BJ (cell line): ENCODE measurements around the gene LCT. TPM values are rescaled to one million over a fixed set of nuclear protein-coding genes. Genes with fewer than 3 reads are reported as not detected.

Experiments
- CTCF ChIA-PET: fragments of 350-600 bp; formaldehyde crosslinking; extraction: SDS; loops from one replicate; lab custom pipeline; 2021; ENCODE audit warnings: antibody characterized with exemption, inconsistent platforms; lab: Yijun Ruan, JAX
- POLR2A ChIA-PET: fragments of 300-600 bp; sonication (Branson Sonifier 250); formaldehyde crosslinking; extraction: SDS; loops from one replicate; lab custom pipeline; 2021; ENCODE audit warnings: antibody characterized with exemption; lab: Charles Lee
- DNase-seq: peaks from one replicate; pipeline ENCODE4 v3.0.0-alpha.2; 2011; ENCODE audit warnings: low read depth
- H3K27me3 ChIP-seq: 2 replicates; pipeline ENCODE4 v1.6.0; 2011; ENCODE audit warnings: low read length; ENCODE audit not compliant: control insufficient read depth, insufficient read depth
- H3K36me3 ChIP-seq: 2 replicates; pipeline ENCODE4 v1.5.1; 2011; ENCODE audit warnings: low read length; ENCODE audit not compliant: control insufficient read depth, insufficient read depth
- H3K4me3 ChIP-seq: 2 replicates; pipeline ENCODE4 v1.5.1; 2011; ENCODE audit warnings: low read depth, mild to moderate bottlenecking, control low read depth, low read length
- polyA plus RNA-seq: library from polyadenylated mRNA; depleted of rRNA; stranded (reverse); fragments of >200 nt; gene quantifications from 2 replicates; pipeline ENCODE4 v1.2.3, GENCODE V29; 2011
- TF ChIP-seq, protein P1 (sequence below): IDR thresholded peaks from 2 replicates; pipeline ENCODE4 v1.5.1; 2011; ENCODE audit warnings: low read depth, mild to moderate bottlenecking, control low read depth, inconsistent platforms, low read length, moderate library complexity; ENCODE audit not compliant: insufficient read depth

LCT gene
- polyA plus RNA-seq, 1 experiment, result not detected

DNA sequence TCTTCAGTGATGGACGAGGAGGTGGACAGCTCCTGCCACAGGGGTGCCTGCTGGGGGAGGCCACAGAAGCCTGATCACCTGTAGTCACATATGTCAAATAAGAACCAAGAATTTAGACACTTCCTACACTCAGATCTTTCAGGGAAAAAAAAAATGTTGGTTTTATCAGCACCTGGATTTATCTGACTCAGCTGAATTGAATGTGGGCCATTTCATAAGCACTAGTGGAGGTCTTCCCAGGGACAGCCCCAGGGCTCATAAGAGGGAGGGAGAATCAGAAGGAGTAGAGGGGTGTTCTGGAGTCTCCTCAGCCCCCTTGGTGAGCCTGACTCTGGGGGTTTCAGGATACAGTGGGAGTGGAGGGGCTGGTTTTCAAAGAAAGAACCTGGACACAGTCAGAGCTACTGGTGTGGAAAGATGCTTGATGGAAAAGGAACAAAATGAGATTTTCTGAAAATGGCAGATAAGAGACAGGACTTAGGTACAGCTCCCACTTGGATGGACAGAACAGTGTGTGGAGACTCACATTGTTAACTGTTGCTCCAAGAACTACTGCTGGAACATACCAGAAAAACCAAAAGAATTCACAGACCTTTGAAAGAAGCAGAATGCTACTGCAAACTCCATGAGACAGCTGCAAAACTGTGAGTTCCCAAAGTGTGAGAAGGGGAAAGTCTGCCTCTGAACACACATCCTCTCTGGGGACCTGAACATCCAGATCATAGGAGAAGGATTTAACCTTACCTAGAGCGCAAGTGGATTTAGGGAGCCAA lies 45.4 kb downstream of the LCT start:
- no peak for DNase-seq
- CTCF ChIA-PET, result interaction anchor here (0.6 to 0.7 kb wide), 2 partner anchors 46 to 593 kb away, joined by 3 to 4 read pairs; no protein-coding TSS in a partner anchor
- no peak overlapping the region for H3K4me3 ChIP-seq
- no peaks in the 10 kb centered on the region for H3K27me3 ChIP-seq
- TF ChIP-seq, protein P1, sequence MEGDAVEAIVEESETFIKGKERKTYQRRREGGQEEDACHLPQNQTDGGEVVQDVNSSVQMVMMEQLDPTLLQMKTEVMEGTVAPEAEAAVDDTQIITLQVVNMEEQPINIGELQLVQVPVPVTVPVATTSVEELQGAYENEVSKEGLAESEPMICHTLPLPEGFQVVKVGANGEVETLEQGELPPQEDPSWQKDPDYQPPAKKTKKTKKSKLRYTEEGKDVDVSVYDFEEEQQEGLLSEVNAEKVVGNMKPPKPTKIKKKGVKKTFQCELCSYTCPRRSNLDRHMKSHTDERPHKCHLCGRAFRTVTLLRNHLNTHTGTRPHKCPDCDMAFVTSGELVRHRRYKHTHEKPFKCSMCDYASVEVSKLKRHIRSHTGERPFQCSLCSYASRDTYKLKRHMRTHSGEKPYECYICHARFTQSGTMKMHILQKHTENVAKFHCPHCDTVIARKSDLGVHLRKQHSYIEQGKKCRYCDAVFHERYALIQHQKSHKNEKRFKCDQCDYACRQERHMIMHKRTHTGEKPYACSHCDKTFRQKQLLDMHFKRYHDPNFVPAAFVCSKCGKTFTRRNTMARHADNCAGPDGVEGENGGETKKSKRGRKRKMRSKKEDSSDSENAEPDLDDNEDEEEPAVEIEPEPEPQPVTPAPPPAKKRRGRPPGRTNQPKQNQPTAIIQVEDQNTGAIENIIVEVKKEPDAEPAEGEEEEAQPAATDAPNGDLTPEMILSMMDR, result no peak
- POLR2A ChIA-PET, result no interaction called here
- H3K36me3 ChIP-seq, result no peaks in the 10 kb centered on the region; the same call in 1 of the 2 replicates

- ChIA-PET CTCF (no interaction called here), POLR2A (no interaction called here)
- TF ChIP-seq, protein P1, result no peak
- no peaks in the 10 kb centered on the region; the same call in 1 of the 2 replicates for H3K36me3 ChIP-seq
- no peaks in the 10 kb centered on the region for H3K27me3 ChIP-seq
- no peak overlapping the region for H3K4me3 ChIP-seq
- no peak for DNase-seq
Observed at GRCh38 chr2:135790423-135790822, 46.6 kb downstream of the LCT start.

DNA sequence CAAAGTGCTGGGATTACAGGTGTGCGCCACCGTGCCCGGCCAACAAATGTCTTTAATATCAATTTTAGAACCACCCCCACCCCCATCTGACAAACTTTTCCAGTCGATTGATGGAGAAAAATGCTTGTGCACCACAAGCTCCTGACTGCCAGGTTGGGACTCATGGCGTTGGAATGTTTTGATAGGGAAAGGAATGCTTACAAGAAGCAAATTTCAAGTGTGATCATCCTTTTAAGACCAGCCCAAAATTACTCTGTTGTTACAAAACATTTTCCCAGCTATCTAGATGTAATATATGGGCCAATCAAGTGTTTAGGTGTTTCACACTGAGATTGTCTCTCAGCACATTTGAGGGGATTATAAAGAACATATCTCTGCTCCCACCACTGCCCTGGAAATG lies 50.2 kb downstream of the LCT start:
- CTCF ChIA-PET, result interaction anchor here (2.6 kb wide), 1 partner anchor 11 kb away, joined by 26 read pairs; no protein-coding TSS in a partner anchor
- H3K27me3 ChIP-seq, result no peaks in the 10 kb centered on the region
- POLR2A ChIA-PET, result interaction anchor here (0.6 kb wide), 1 partner anchor 46 kb away, joined by 17 read pairs; no protein-coding TSS in a partner anchor

GRCh38 chr2:135785032-135785431 lies 52.0 kb downstream of the LCT start:
- TF ChIP-seq, protein P1, result 0 out of 2 replicates have a peak, but pooled peaks have one; percentile 18
- no peaks in the 10 kb centered on the region for H3K27me3 ChIP-seq
- no peak for DNase-seq
- no peak overlapping the region for H3K4me3 ChIP-seq
- ChIA-PET CTCF (interaction anchor here (0.6 to 5.5 kb wide), 2 partner anchors 12 to 36 kb away, joined by 3 to 39 read pairs; no protein-coding TSS in a partner anchor), POLR2A (no interaction called here)
- peaks cover 8% of the 10 kb centered on the region for H3K36me3 ChIP-seq

More for the DNA sequence above, 50.2 kb downstream of the LCT start:
- TF ChIP-seq, protein P1, result no peak
- Histone ChIP-seq H3K4me3 (no peak overlapping the region), H3K36me3 (peaks cover 6% of the 10 kb centered on the region)
- peak; percentile 73 for DNase-seq

GRCh38 chr2:135783439-135783838 lies 53.5 kb downstream of the LCT start:
- Histone ChIP-seq H3K4me3 (no peak overlapping the region), H3K36me3 (peaks cover 10% of the 10 kb centered on the region), H3K27me3 (no peaks in the 10 kb centered on the region)
- TF ChIP-seq, protein P1, result no peak
- no peak for DNase-seq
- ChIA-PET POLR2A (no interaction called here), CTCF (interaction anchor here (1.3 to 5.5 kb wide), 2 partner anchors 14 to 16 kb away, joined by 4 to 39 read pairs; no protein-coding TSS in a partner anchor)
